SKM-1 (cell line): ENCODE results near the gene SLC28A1.
"Not testable (repeated sequence)": the region's sequence is repeated elsewhere in the genome, so short reads cannot be mapped to it uniquely, and the experiment has no call there.

Source experiments
- DNase-seq: peaks from one replicate; lab custom pipeline; 2025; ENCODE audit not compliant: unreplicated experiment; lab: John Stamatoyannopoulos, UW

The SLC28A1 gene

DNA sequence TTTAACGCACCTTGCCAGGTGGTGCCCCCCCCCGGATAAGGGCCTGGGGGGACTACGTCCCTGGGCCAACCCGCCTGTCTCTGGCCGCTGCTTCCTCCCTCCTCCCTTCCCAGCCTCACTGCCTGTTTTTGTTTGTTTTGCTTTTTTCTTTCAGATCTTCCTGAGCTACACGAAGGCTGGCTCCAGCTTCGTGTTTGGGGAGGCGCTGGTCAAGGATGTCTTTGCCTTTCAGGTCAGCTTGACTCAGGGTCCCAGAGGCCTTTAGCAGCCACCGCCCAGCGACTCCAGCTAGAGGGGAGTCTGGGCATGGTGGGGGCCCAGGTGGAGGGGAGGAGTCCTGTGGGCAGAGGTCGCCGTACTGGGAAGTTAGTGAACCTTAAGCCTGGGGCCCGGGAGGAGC, 24.1 kb downstream of the SLC28A1 start:
- no peak for DNase-seq

DNA sequence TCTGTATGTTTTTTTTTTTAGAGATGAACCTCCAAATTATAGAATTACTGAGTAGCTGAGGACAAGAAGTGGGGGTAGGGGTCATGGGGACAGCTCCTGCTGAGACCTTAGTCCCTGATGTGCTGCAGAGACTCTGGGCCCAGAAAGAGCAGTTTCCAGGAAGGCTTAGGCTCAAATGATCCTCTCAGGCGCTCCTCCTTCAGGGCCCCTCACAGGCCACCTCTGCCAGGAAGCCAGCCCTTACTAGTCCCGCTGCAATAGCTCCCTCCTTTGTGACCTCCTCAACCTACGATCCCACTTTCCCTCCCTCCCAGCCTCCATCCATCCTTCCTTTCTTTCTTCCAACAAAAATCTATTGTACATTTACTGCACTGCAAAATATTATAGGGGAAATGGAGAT, 24.6 kb downstream of the SLC28A1 start:
- no peak for DNase-seq

DNA sequence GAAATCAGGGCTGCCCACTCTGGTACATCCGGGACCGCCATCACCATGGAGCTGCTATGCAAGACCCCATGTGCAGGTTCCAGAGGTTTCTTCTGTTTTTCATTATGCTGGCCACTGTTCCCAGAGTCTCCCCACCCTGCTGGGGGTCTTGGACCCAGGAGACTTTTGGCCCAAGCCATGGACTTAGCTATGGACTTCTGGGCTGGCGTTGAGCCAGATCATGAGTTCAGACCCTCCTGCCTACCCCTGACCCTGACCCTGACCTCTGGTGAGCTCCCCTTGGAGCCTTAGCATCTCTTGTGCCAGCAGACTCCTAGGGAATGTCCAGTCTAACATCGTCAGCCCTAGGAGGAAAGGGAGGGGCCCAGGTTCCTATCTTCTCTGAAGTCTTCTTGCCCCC, 25.3 kb downstream of the SLC28A1 start:
- DNase-seq, result no peak

DNA sequence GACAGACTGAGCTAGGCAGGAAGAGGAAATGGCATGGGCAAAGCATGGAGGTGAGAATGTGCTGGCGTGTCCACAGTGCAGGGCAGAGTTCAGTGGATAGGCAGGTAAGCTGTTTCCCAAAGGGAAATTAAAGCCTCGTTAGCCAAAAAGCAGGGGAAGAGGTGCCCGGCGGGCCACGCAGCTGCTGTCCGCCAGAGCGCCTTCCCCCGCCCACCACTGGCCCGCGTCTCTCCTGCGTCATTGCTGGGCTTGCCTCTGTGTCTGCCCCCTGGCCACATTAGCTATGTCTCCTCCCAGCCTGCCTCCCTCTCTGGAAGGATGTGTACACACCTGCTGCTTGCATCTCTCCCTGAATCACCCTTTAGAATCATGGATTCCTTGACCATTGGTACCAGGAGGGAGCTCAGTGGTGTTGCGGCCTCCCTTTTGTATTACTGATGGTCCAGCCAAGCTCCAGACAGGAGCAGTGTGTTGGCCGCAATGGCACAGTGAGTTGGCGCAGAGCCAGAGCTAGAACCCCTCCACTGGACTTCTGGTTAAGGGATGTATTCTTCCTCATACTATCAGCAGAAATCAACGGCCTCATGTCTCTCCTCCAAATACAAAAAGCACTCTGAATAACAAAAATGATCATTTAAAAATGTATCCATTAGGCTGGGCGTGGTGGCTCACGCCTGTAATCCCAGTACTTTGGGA, 26.6 kb downstream of the SLC28A1 start:
- no peak for DNase-seq

DNA sequence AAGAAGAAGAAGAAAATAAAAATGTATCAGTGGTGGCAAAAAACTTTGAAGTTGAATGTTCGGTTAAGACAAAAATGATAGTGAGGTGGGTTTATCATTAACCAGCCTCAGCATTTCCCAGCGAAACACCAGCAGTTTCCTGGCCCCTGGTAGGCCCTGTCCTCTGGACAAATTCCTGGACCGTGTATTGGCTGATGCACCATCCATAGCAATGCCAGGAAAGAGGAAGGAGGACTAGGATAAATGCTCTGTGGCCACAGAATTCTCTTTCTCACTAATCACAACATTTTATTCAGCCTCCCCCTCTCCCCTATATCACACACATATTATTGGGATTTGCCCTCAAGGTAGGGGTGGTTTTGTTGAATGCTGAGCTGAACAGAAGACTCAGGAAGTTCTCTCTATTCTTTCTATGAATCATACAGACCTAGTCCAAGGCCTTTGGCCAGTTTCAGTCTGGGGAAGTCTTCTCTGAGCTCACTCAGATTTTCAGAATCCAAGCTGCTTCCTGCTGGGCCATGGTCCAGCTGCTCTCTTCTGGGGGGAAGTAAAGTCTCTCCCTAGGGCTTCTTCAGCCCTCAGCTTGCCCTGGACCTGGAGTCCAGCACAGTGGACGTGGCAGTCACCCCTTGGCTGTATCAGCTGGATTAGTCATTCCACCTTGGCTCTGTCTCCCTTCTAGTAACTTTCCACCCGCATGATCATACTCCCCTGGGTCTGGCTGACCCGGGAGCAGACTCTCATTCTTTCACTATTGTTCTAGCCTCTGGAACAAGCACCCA, 27.6 kb downstream of the SLC28A1 start:
- no peak for DNase-seq

DNA sequence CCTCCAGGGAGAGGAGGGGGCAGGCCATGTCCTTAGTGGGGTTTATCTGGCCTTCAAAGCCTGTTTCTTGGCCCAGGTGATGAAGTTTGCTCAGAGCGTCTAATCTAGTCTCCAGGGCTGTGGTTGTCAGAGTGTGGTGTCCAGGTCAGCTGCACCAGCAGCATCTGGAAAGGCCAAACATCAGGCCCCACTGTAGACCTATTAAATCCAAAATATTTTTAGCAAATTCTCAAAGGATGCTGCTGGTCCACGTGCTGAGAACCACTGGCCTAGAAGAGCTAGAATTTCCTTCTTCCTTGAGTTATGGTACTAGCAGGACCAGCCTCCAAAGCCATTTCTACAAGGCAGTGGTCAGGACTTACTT, 28.9 kb downstream of the SLC28A1 start:
- DNase-seq, result no peak

DNA sequence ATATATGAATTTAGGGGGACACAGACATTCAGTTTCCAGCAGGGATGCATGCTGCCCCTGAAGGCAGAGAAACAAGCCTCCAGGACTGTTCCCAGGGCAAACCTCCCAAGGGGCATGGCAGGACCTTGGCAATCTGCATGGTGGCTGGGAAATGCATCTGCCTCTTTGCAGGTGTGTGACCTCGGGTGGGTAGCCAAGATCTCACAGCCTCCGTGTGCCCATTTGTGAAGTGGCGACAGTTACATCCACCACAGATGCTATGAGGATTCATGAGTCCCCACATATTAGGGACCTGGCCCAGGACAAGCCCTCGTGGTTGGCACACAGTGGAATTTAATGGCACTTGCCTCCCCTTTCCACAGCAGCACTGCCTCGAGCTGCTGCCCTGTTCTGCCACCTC, 29.9 kb downstream of the SLC28A1 start:
- DNase-seq, result no peak

DNA sequence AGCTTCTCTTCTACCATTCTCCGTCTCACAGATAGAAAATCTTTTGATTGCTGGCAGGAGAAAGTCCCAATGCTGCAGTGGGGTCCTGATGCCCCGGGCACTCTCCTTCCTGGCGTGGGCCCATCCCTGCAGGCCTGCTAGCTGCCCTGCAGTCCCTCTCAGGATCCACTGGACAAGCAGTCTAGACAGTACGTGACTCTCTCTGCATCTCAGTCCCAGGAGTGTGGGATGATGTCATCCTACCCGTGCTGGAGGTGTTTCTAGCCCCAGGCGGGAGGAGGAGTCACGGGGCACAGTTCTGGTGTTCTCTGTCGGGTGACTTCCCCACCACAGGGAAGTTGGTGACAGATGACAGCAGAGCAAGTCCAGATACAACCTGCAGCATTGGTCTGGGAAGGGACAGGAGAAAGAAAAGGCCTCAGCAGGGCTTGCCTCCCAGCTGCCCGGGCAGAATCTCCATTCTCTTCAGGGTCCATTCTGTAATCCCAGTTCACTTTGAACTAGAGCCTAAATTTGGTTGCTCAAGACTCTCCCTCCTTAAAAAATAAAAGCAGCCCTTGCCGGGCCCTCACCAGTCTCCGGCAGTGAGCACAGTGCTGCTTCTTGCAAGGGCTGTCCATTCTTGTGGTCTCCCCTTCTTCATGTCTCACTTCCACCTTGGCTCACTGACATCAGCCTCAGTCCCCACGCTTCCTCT, 30.6 kb downstream of the SLC28A1 start:
- DNase-seq, result peak; percentile 75

DNA sequence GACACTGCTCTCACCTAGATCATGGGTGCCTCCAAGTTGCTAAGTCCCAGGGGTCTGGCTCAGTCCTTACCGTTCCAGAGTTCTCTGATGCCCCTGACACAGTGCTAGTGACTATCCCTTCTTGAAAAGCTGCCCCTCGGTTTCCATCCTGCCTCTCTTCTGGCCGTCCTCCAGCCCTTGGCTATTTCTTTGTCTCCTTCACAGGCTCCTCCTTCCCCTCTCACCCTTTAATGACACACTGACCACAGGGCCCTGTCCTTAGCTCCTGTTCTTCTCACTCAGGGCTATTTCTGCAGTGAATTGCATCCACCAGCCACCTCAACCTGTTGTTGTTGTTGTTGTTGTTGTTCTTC, 31.1 kb downstream of the SLC28A1 start:
- DNase-seq, result no peak

DNA sequence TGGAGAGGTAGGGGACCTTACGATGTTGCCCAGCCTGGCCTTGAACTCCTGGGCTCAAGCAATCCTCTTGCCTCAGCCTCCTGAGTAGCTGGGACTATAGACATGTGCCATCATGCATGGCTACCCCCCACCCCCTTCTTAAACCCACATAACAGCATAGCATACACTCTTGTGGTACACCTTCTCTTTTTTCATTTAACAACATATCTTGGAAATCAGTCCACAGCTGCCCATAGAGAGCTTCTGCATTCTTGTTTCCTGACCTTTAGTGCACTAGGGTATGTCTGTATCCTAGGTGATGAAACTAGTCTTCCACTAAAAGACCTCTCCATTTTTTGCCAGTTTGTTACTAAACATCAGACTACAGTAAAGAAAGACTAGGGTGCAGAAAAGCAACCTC, 33.0 kb downstream of the SLC28A1 start:
- DNase-seq, result no peak

DNA sequence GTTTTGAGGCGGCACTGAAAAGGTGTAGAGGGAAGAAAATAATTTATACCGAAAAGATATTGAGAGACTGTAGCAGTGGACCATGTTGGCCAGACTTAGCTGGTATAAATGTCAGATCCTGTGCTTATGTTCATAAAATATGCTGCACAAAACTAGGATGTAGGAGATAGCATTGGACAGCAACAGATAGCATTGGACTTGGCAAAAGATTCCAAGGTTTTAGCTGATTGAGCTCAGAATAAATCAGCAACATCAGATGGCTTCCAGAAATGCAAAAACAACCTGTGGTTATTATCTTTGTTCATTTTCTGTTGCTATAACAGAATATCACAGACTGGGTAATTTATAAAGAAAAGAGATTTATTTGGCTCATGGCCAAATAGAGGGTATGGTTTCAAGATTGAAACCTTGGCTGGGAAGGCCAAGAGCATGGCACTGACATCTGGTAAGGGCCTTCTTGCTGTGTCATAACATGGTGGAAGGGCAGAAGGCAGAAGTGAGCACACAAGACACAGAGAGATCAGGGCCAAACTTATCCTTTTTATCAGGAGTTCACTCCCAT, 34.7 kb downstream of the SLC28A1 start:
- DNase-seq, result no peak

DNA sequence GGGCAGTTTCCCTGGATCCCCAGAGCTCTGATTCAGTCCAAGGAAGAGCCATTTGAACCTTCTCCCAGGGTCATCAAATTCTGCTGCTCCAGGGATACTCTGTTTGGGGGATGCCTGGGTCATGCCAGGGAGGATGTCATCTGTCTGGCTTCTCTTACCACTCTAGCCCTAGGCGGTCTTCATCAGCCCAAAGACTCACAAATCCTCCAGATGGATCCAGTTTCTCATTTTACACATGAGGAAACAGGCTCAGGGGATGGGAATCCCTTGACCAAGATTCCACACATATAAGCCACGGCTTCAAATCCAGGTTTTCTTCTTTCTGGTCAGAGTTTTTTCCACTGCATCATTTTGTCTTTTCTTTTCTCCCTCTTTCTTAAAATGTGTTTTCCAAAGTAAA, 36.7 kb downstream of the SLC28A1 start:
- no peak for DNase-seq

DNA sequence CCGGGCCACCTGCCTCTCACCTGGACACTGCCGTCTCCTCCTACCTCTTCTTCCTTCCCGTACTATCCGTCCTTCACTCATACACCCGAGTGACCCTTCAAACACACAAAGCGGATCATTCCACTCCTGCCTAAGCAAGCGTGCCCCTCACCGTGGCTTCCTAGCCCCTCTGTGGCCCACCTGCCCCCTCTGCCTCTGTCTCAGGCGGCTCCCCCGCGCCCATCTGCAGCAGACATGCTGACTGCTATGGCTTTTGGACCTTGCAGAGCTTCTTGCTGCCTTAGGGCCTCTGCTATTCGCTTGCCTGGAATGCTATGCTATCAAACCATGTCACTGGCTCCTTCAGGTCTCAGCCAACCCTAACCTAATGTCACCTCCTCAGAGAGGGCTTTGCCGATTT, 38.1 kb downstream of the SLC28A1 start:
- no peak for DNase-seq

DNA sequence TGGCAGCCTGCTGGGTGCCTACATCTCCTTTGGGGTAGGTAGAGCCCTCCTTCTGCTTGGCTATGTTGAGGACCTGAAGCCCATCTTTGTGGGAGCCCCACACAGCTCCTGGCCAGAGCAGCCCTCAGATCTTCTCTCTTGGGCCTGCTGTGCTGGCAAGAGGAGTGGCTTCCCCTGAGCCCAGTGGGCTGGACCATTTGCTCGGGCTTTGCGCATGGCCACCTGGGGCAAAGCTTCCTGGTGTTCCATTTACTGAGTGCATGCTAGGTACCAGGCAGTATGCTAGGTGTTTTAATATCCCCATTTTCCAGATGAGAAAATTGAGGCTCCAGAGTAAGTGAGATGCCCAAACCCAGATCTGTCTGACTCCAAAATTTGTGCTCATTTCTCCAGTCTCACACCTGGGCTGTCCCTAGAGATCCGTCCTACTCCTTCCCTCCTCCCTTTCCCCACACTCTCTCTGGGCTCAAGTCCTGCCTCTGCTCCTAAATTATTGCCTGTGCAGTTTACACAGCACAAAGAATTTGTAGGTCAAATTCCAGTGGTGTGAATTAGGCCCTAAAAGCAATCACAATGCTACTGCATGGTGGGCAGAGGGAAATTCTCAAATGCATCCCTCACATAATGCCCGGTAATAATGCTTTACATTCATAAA, 39.7 kb downstream of the SLC28A1 start:
- no peak for DNase-seq

DNA sequence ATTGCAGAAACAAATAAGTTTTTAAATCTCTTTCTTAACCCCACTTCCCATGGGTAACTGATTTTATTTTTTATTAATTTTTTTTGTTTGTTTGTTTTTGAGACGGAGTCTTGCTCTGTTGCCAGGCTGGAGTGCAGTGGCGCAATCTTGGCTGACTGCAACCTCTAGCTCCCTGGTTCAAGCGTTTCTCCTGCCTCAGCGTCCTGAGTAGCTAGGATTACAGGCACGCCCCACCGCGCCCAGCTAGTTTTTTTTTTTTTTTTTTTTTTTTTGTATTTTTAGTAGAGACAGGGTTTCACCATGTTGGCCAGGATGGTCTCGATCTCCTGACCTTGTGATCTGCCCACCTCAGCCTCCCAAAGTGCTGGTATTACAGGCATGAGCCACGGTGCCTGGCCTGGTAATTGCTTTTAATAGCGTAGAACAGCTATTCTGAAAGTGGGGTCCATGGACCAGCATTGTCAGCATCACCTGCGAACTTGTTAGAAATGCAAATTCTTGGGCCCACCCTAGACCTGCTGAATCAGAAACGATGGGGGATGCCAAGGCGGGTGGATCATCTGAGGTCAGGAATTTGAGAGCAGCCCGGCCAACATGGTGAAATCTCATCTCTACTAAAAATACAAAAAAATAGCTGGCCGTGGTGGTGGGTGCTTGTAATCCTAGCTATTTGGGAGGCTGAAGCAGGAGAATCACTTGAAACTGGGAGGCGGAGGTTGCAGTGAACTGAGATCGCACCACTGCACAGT, 40.5 kb downstream of the SLC28A1 start:
- not testable (repeated sequence) for DNase-seq

DNA sequence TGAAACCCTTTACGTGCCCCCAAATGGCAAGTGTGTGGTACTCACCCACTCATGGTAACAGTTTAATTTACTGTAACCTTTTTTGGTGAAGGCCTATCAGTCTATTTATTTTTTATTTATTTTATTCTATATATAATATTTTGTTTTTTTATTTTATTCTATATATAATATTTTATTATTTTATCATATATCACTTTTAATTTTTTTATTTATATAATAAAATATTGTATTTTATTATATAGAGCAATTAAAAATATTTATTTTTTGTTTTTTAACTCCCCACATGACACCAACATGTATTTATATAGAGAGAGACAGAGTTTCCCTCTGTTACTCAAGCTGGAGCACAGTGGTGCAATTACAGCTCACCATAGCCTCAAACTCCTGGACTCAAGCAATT, 41.4 kb downstream of the SLC28A1 start:
- DNase-seq, result no peak

DNA sequence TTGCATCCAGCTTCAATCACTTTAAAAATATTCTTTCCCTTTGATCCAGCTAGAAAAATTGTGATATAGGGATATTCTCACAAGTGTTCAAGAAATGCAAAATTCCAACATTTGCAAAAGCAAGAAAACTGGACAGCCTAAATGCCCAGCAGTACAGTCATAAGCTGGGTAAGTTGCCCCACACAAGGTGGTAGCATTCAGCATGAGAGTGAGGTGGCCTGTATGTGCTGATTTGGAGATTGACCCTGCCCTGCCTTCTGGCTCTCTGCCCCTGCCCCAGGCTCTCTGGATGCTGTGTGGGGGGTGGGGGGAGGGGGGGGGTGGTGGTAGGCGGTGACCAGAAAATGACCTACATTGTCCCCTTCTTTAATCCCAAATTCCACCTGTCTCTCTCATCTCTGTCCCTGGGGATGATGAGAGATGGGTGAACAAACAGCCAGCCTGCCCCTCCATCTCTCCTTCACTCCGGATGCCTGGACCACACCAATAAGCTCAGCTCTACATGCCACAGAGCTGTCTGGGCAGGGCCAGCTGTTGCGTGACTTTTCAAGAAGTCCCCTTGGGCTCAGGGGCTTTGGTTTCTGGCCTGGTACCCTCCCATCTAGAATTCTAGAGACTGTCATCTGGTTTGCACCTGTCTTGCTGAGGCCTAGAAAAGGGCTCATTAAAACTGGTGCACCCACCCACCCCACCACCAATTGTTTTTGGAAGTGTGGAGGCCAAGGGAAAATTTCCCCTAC, 42.2 kb downstream of the SLC28A1 start:
- no peak for DNase-seq

DNA sequence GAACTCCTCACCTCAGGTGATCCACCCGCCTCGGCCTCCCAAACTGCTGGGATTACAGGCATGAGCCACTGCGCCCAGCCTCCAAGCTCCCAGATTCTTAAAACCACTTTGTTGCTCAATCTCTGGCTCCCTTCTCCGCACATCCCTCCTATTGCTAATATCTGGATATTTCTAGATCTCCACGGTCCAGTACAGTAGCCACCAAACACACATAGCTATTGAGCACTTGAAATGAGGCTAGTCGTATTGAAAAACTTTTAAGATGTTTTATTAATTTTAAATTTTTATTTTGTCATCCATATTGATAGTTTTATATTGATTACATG, 44.3 kb downstream of the SLC28A1 start:
- no peak for DNase-seq

DNA sequence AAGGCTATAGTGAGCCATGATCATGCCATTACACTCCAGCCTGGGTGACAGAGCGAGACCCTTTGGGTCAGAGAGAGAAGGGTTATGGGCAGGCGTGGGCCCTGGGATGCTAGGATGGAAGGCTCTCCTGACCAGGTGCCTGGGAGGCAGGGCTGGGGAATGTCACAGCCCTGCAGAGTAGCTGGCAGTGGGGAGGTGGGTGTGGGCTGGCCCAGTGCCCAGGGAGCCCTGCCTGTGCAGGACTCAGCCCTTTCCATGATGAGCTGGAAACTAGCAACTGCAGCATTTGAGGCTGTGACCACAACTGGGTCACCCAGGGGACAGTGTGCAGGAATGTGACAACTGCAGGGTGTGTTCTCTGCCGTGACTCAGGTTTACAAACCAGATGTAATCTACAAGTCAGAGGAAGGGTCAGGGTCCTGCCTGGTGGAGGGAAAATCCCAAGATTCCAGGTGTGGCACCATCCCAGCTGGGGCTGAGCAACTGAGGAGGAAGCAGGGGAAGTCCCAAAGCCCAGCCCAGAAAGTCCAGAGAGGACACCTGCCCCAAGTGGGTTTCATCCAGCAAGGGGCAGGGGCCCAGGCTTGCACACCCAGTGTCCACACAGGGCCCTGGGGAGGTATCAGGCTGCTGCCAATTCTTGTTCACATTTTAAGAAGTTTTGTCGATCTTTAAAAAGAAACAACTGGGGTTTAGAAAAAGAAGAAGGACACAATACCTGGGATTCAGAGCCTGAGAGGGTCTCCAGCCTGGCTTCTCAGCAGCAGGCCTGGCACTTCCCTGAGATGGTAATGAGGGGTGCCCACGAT, 45.5 kb downstream of the SLC28A1 start:
- DNase-seq, result no peak
